SU-DHL-6 (cell line): ENCODE data around the gene KCTD10.

Experiments
- EZH2phosphoT487 ChIP-seq: fragments of 200-600 bp; sonication (generic), shearing (Covaris generic); conservative IDR thresholded peaks from 2 replicates; pipeline ENCODE4 v1.6.1; 2018; ENCODE audit warnings: mild to moderate bottlenecking, antibody characterized with exemption, low read length, moderate library complexity, mixed read lengths
- TF ChIP-seq, protein P1 (sequence below): fragments of 200-600 bp; sonication (generic); IDR thresholded peaks from one replicate; pipeline ENCODE4 v1.5.1; 2017; ENCODE audit warnings: antibody characterized with exemption, mild to moderate bottlenecking, low read length, moderate library complexity; ENCODE audit not compliant: insufficient read depth, poor library complexity, severe bottlenecking

GRCh38 chr12:109482894-109483293 is 5.8 kb upstream of the KCTD10 start:
- TF ChIP-seq, protein P1, sequence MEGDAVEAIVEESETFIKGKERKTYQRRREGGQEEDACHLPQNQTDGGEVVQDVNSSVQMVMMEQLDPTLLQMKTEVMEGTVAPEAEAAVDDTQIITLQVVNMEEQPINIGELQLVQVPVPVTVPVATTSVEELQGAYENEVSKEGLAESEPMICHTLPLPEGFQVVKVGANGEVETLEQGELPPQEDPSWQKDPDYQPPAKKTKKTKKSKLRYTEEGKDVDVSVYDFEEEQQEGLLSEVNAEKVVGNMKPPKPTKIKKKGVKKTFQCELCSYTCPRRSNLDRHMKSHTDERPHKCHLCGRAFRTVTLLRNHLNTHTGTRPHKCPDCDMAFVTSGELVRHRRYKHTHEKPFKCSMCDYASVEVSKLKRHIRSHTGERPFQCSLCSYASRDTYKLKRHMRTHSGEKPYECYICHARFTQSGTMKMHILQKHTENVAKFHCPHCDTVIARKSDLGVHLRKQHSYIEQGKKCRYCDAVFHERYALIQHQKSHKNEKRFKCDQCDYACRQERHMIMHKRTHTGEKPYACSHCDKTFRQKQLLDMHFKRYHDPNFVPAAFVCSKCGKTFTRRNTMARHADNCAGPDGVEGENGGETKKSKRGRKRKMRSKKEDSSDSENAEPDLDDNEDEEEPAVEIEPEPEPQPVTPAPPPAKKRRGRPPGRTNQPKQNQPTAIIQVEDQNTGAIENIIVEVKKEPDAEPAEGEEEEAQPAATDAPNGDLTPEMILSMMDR, result no peak
- no peak for TF ChIP-seq EZH2phosphoT487
